ENCODE measurements around the gene ADPRS.

DNA sequence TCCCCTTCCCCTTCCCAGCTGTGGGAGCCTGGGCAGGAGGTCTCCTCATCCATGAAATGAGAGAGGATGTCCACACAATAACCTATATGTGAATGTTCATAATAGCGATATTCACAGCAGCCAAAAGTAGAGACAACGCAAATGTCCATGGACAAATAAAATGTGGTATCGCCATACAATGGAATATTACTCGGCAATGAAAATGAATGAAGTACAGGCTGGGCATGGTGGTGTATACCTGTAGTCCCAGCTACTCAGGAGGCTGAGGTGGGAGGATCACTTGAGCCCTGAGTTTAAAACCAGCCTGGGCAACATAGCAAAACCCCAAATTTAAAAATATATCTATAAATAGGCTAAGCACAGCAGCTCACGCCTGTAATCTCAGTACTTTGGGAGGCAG is 12.9 kb downstream of the ADPRS start:
- TF ChIP-seq, protein P1, sequence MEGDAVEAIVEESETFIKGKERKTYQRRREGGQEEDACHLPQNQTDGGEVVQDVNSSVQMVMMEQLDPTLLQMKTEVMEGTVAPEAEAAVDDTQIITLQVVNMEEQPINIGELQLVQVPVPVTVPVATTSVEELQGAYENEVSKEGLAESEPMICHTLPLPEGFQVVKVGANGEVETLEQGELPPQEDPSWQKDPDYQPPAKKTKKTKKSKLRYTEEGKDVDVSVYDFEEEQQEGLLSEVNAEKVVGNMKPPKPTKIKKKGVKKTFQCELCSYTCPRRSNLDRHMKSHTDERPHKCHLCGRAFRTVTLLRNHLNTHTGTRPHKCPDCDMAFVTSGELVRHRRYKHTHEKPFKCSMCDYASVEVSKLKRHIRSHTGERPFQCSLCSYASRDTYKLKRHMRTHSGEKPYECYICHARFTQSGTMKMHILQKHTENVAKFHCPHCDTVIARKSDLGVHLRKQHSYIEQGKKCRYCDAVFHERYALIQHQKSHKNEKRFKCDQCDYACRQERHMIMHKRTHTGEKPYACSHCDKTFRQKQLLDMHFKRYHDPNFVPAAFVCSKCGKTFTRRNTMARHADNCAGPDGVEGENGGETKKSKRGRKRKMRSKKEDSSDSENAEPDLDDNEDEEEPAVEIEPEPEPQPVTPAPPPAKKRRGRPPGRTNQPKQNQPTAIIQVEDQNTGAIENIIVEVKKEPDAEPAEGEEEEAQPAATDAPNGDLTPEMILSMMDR (conservative IDR thresholded peaks at IDR 0.05): no peak
- TF ChIP-seq EZH2 (IDR thresholded peaks at IDR 0.05; ENCODE audit: low read depth): no peak
